NCI-H69 (cell line): ENCODE measurements around the gene TATDN2.

ENCODE experiments used
- DNase-seq: peaks from one replicate; lab custom pipeline; 2025; lab: John Stamatoyannopoulos, UW

Gene TATDN2, protein sequence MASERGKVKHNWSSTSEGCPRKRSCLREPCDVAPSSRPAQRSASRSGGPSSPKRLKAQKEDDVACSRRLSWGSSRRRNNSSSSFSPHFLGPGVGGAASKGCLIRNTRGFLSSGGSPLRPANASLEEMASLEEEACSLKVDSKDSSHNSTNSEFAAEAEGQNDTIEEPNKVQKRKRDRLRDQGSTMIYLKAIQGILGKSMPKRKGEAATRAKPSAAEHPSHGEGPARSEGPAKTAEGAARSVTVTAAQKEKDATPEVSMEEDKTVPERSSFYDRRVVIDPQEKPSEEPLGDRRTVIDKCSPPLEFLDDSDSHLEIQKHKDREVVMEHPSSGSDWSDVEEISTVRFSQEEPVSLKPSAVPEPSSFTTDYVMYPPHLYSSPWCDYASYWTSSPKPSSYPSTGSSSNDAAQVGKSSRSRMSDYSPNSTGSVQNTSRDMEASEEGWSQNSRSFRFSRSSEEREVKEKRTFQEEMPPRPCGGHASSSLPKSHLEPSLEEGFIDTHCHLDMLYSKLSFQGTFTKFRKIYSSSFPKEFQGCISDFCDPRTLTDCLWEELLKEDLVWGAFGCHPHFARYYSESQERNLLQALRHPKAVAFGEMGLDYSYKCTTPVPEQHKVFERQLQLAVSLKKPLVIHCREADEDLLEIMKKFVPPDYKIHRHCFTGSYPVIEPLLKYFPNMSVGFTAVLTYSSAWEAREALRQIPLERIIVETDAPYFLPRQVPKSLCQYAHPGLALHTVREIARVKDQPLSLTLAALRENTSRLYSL

DNA sequence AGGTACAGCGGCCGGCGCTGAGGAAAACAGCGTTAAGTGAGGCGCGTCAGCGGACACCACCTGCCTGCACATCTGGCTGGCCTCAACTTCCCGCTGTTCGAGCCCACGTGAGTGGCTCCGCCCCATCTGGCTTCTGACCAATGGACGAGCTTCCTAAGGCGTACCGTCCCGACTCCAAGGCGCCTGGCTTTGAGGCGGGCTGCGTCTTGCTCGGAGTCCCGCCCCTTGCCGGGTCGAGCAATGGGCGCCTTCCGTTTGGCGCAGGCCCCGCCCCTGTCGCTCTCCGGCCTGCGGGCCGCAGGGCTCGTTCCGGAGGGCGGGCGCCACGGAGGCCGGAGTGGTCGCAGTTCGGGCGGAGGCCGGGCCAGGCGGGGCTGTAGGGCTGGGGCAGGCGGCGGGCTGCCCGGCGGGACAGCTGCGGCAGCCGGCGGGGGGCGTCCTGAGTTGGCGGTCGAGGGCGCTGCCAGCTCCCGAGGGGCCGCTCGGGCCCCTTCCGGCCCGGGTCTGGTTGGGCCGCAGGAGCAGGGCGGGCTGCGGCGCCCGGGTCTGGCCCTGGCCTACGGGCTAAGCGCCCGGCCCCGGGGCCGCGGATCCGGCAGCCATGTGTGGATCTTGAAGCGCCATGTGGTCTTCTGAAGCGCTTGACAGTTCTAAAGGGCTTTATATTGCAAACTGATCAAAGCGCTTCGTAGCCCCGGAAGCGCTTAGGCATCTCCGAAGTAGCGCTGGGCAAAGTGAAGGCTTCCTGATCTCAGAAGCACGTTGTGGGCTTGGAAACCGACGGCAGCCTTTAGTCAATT lies at the start of gene TATDN2:
Gene TATDN2 (plus strand): TSS at position 276 of the 800 bp plus-strand sequence. CDS start 742 bp downstream, outside the sequence.
- peak; percentile 98 for DNase-seq

- no peak for DNase-seq
Measured at GRCh38 chr3:10198761-10199649, 49.3 kb upstream of the TATDN2 start.

GRCh38 chr3:10204921-10205320 lies 43.3 kb upstream of the TATDN2 start:
- DNase-seq: no peak

DNA sequence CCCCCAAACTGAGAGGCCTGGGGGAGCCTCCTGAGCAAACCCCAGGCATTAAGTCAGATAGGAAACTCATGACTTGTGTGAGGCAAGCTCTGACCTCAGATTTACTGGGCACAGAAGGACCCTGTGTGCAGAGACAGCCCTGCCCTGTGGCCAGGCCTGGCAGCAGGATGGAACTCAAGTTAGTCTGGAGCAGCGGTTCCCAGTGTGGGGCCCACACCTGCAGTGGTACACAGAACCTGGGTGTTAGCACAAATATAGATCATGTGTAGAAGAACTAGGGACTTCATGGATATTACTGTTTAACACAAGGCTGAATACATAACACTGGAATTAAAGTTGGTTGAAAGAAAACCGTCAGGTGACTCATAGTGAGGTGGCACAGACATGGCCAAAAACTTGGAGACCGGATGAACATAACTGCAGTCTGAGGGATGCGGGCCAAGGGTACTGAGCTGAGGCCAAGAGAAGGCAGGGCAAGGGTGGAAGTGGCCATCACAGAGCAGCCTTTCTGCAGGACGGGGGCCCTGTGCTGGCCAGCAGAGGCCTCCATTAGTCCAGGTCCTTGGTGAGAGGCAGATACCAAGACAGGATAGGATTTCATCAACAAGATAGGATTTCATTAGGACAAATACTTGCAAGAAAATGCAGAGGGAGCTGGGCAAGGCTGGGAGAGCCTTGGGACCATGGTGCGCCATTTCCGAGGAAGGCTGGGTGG lies 42.7 kb upstream of the TATDN2 start:
- no peak for DNase-seq

DNA sequence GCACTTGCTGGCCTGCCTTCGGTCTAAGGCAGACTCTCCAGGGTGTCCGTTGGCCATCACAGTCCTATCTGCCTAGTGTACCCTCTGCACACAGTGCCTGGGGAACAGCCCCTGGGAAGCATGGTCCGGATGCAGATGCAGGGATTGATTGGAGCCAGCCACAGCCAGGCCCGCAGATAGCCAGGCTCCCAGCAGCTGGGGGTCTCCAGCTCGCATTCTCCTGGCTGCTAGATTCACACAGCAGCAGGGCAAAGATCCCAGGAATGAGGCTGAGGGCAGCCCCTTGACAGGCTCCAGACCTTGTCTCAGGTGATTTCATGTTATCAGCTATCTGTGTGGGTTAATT lies 42.1 kb upstream of the TATDN2 start:
- no peak for DNase-seq

DNA sequence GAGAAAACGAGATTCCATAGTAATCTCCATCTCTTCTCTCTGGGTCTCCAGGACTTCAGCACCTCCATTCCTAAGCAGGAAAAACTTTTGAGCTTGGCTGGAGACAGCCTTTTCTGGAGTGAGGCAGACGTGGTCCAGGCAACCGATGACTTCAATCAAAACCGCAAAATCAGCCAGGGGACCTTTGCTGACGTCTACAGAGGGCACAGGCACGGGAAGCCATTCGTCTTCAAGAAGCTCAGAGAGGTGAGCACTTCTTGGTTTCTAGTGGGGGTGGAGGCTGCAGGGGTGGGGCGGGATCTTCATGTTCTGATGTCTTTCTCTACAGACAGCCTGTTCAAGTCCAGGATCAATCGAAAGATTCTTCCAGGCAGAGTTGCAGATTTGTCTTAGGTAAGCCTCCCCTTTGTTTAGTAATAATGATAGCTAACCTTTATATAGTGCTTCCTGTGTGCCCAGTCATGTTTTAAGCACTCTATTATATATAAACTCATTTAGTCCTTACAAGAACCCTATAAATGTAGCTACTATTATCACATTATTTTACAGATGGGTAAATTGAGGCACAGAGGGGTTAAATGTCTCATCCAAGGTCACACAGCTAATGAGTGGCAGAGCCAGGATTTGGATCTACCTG lies 35.0 kb upstream of the TATDN2 start:
- DNase-seq: no peak

- no peak for DNase-seq
Measured at GRCh38 chr3:10215578-10216368, 32.5 kb upstream of the TATDN2 start.

DNA sequence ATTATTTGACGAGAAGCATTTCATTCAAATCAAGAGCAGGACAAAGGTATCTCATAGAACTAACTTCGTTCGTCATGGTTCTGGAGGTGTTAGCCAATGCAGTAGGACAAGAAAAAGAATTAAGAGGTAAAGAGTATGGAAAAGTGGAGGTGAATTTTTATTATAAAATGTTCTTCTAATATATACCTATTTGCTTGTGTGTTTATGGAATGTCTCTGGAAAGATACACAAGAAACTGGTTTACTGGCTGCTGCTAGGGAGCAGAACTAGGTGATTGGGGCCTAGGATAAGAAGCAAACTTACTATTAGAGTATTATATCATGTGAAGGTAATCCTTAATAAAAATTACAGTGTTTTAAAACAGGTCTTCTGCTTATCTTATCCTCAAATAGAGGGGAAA lies 30.9 kb upstream of the TATDN2 start:
- no peak for DNase-seq

GRCh38 chr3:10219737-10220136 lies 28.5 kb upstream of the TATDN2 start:
- peak; percentile 83 for DNase-seq

GRCh38 chr3:10223676-10224639 lies 24.3 kb upstream of the TATDN2 start:
- DNase-seq: no peak

GRCh38 chr3:10224794-10225665 lies 23.2 kb upstream of the TATDN2 start:
- peak; percentile 92 for DNase-seq

- no peak for DNase-seq
Measured at GRCh38 chr3:10226293-10226692, 22.0 kb upstream of the TATDN2 start.

DNA sequence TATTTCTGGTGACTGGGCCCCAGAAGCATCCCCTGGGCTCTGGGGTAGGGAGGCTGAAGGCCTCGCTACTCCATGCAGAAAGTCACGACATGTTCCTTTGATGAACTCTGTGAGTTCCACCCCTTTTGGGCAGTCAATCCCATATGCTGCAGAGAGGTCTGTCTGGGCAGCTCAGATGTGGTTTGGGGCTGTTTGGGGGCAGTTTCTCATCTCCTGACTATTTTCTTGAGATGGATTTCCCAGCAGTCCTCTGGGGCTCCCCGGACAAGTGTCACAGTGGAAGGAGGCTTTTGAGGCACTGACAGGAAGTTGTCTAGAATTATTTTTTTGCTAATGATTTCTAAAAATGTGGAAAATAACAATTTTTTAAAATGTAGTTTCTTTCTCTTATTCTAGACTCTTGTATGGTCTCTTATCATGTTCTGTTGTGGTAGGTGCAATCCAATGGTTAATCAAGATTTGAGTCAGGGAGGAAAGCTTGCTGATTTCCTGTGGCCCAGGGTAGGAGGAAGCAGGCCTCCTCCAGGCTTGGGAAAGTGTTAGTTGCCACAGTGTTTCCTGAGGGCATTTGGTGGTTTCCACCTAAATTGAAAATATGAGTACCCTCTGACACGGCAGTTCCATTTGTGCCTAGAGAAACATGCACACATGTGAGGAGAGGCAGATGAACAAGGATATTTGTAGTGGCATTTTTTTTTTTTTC lies 19.9 kb upstream of the TATDN2 start:
- no peak for DNase-seq

DNA sequence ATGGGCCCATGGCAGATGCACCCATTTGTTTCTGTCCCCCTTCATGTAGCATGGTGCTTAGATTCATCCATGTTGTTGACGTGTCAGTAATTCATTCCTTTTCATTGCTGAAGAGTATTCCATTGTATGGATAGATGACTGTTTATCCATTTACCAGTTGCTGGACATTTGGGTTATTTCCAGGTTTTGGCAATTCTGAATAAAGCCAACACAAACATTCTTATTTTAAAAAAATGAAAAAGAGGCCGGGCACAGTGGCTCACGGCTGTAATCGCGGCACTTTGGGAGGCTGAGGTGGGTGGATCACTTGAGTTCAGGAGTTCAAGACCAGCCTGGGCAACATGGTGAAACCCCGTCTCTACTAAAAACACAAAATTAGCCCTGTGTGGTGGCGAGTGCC lies 18.7 kb upstream of the TATDN2 start:
- DNase-seq: no peak

GRCh38 chr3:10232137-10232536 lies 16.1 kb upstream of the TATDN2 start:
- no peak for DNase-seq

- no peak for DNase-seq
Measured at GRCh38 chr3:10233988-10234387, 14.3 kb upstream of the TATDN2 start.
